ENCODE measurements around the gene GADL1. TPM values are rescaled to one million over a fixed set of nuclear protein-coding genes. Genes with fewer than 3 reads are reported as not detected.

Gene GADL1
- total RNA-seq, 2 donors from 2014 or later: not detected

DNA sequence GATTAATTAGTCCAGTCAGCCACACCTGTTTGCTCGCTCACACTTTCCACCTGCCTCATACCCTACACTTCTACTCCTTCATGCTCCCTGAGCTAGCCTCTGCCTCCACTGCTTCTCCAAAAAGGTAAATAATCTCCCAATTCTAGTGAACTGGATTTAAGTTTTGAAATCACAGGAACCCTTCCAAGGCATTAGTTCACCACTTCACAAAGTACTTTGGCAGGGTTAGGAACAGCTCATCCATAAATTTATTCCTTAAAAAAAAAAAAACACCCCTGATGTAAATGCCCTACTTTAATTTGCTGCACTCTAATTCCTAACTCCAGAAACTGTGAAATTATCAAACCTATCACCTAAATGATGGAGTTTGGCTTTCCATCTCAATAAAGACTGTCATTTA, 58.3 kb downstream of the GADL1 start:
- H3K36me3 ChIP-seq: no peaks in the 10 kb centered on the region
- H3K4me1 ChIP-seq: no peaks in the 10 kb centered on the region
- TF ChIP-seq, protein P1, sequence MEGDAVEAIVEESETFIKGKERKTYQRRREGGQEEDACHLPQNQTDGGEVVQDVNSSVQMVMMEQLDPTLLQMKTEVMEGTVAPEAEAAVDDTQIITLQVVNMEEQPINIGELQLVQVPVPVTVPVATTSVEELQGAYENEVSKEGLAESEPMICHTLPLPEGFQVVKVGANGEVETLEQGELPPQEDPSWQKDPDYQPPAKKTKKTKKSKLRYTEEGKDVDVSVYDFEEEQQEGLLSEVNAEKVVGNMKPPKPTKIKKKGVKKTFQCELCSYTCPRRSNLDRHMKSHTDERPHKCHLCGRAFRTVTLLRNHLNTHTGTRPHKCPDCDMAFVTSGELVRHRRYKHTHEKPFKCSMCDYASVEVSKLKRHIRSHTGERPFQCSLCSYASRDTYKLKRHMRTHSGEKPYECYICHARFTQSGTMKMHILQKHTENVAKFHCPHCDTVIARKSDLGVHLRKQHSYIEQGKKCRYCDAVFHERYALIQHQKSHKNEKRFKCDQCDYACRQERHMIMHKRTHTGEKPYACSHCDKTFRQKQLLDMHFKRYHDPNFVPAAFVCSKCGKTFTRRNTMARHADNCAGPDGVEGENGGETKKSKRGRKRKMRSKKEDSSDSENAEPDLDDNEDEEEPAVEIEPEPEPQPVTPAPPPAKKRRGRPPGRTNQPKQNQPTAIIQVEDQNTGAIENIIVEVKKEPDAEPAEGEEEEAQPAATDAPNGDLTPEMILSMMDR (IDR thresholded peaks at IDR 0.05): no peak
- H3K9me3 ChIP-seq: no peaks in the 10 kb centered on the region
- H3K27me3 ChIP-seq: no peaks in the 10 kb centered on the region
- intact Hi-C loops (cut with DNase I): no loop called here
- no peak overlapping the region for H3K27ac ChIP-seq
- no peak overlapping the region for H3K4me3 ChIP-seq
- no peak overlapping the region for H3K9ac ChIP-seq (ENCODE audit: low read depth in 2 of 2, low read length in 2 of 2)
- no peak for DNase-seq

DNA sequence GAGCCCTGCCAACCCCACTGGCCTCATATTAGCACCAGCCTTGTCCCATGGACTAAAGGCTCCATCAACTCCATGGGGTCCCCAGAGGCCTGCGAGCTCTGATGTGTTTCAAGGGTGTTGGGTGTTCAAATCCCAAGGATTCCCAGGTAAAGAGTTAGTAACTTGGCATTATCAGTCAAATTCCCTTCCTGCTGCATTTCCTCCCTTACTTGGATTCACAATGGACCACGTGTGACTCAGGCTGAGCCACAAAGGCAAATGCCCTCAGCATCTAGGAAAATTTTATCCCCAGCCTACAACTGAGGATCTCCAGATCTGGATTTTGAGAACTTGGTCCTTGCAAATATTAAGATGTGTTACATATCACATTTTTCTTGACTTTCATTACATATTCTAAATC, 58.8 kb downstream of the GADL1 start:
- DNase-seq: no peak
- no peak overlapping the region for H3K4me3 ChIP-seq
- H3K27ac ChIP-seq: no peak overlapping the region
- no peaks in the 10 kb centered on the region for H3K4me1 ChIP-seq
- H3K9me3 ChIP-seq: no peaks in the 10 kb centered on the region
- TF ChIP-seq, protein P1 (IDR thresholded peaks at IDR 0.05): no peak
- no peaks in the 10 kb centered on the region for H3K27me3 ChIP-seq
- H3K36me3 ChIP-seq: no peaks in the 10 kb centered on the region
- no peak overlapping the region for H3K9ac ChIP-seq (ENCODE audit: low read depth in 2 of 2, low read length in 2 of 2)
- intact Hi-C loops (cut with DNase I): no loop called here

DNA sequence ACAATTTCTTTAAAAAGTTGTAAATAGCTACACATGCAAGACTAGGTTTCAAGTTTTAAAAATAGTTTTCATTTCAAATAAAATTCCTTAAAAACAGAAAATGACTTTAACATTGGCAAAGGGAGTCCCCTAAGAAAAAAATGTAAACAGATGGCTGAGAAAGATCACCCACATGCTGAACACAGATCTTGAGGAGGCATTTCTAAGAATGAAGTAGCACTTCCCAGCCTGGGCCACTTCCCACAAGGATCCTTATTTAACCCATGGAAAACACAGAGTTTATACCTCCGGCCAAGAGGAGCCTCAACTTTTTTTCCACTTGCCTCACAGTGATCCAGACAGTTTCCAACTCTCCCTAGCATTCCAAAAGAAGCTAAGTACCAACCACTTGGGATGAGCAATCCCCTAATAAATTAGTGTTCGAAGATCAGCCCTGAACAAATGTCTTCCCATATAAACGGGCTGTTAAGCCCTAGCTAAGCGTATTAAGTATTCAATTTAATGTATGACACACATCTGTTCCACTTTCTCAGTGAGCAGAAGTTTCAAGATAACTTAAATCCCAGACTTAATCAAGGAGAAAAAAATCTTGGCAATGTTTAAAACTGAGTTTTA, 61.4 kb downstream of the GADL1 start:
- TF ChIP-seq, protein P1 (IDR thresholded peaks at IDR 0.05): no peak
- Histone ChIP-seq H3K4me1 (no peaks in the 10 kb centered on the region), H3K4me3 (no peak overlapping the region), H3K27ac (no peak overlapping the region), H3K9ac (ENCODE audit: low read depth in 2 of 2, low read length in 2 of 2) (no peak overlapping the region), H3K27me3 (no peaks in the 10 kb centered on the region), H3K9me3 (no peaks in the 10 kb centered on the region), H3K36me3 (no peaks in the 10 kb centered on the region)
- intact Hi-C loops (cut with DNase I): no loop called here
- DNase-seq: no peak

DNA sequence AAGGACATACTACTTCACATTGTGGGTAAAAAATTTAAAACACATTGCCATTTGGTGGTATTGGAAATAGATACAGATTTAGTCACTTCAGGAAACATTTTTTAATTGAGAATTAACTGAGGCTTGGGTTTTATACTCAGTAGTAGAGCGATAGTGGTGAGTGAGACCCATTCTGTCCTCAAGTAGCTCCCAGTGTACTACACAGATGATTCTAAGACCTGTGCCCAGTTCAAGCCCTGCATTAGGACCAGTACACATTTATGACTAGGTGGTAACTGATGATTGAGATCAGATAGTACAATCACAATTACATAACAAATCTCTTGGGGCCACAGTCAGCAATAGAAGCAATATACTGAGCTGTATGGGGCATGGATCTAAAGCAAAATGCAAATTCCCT, 67.4 kb downstream of the GADL1 start:
- no peaks in the 10 kb centered on the region for H3K4me1 ChIP-seq
- H3K36me3 ChIP-seq: no peaks in the 10 kb centered on the region
- intact Hi-C loops (cut with DNase I): no loop called here
- no peaks in the 10 kb centered on the region for H3K27me3 ChIP-seq
- TF ChIP-seq, protein P1 (IDR thresholded peaks at IDR 0.05): no peak
- H3K9ac ChIP-seq (ENCODE audit: low read depth in 2 of 2, low read length in 2 of 2): no peak overlapping the region
- DNase-seq: no peak
- no peak overlapping the region for H3K4me3 ChIP-seq
- no peaks in the 10 kb centered on the region for H3K9me3 ChIP-seq
- no peak overlapping the region for H3K27ac ChIP-seq

DNA sequence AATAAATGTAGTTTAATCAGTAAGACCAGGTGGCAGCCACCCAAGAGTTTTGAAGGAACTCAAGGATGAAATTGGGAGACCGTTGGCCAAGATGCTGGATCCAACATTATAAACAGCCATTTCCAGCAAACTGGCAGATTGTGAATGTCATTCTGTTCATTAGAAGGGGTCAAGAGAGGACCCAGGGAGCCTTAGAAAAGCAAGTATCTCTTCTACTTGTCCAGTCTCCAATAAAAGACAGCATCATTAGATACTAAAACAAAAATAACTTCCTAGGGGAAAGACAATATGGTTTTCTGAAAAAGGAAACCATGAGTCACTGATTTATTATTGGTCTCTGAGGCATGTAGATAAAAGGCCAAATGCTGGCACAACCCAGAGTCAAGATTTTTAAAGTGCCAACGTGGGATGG, 67.9 kb downstream of the GADL1 start:
- intact Hi-C loops (cut with DNase I): no loop called here
- H3K27me3 ChIP-seq: no peaks in the 10 kb centered on the region
- no peaks in the 10 kb centered on the region for H3K9me3 ChIP-seq
- TF ChIP-seq, protein P1 (IDR thresholded peaks at IDR 0.05): no peak
- H3K4me3 ChIP-seq: no peak overlapping the region
- no peaks in the 10 kb centered on the region for H3K36me3 ChIP-seq
- no peaks in the 10 kb centered on the region for H3K4me1 ChIP-seq
- DNase-seq: no peak
- no peak overlapping the region for H3K27ac ChIP-seq
- no peak overlapping the region for H3K9ac ChIP-seq (ENCODE audit: low read depth in 2 of 2, low read length in 2 of 2)
